GM12801 (cell line): ENCODE measurements around the gene KCNK7.

Experiments used
- CTCF ChIP-seq: IDR thresholded peaks from one replicate; pipeline ENCODE4 v1.5.1; 2011; ENCODE audit warnings: control low read depth; ENCODE audit not compliant: insufficient read length; ENCODE audit errors: extremely low read depth

KCNK7 gene

GRCh38 chr11:65634109-65634436 lies 38.5 kb upstream of the KCNK7 start:
- TF ChIP-seq CTCF, result no peak

- TF ChIP-seq CTCF, result no peak
These were observed 37.9 kb upstream of the KCNK7 start for GRCh38 chr11:65633390-65634108.

GRCh38 chr11:65630215-65630614 lies 34.6 kb upstream of the KCNK7 start:
- TF ChIP-seq CTCF, result no peak

- TF ChIP-seq CTCF, result no peak
These were observed 34.0 kb upstream of the KCNK7 start for GRCh38 chr11:65629579-65629978.

- no peak for TF ChIP-seq CTCF
These were observed 31.6 kb upstream of the KCNK7 start for GRCh38 chr11:65627202-65627601.

DNA sequence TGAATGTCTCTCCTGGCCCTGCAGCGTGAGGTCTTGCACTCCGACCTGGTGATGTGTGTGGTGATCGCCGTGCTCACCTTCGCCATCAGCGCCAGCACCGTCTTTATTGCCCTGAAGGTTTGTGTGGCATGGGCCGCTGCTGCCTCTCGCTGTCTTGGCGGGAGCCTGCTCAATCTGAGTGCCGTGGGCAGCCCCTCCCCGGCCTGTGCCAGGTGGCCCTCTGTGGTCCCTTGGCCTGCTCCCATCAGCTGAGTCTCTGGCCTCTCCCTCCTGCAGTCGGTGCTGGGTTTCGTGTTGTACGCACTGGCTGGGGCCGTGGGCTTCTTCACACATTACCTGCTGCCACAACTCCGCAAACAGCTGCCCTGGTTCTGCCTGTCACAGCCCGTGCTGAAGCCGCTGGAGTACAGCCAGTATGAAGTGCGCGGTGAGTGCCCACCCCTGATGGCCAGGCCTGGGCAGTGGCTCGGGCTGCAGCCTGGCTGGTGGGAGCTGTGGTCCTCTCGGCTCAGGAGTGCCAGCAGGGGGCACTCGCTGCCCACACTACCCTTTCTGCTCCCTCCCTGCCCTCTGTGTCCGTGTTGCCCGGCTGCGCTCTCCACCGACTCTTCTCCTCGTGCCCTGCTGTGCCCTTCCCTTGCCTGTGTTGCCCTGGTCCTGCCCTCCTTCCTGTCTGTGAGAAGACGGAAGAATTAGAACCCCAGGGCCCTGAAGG lies 30.2 kb upstream of the KCNK7 start:
- TF ChIP-seq CTCF, result no peak

GRCh38 chr11:65624931-65625627 lies 29.5 kb upstream of the KCNK7 start:
- no peak for TF ChIP-seq CTCF
